IPS DF 4.7 (cell line): ENCODE data around the gene HPCAL4.

ENCODE experiments used
- DNase-seq: peaks from one replicate; pipeline ENCODE4 v3.0.0-alpha.2; 2013; ENCODE audit warnings: low spot score; ENCODE audit errors: extremely low read depth

HPCAL4 gene

DNA sequence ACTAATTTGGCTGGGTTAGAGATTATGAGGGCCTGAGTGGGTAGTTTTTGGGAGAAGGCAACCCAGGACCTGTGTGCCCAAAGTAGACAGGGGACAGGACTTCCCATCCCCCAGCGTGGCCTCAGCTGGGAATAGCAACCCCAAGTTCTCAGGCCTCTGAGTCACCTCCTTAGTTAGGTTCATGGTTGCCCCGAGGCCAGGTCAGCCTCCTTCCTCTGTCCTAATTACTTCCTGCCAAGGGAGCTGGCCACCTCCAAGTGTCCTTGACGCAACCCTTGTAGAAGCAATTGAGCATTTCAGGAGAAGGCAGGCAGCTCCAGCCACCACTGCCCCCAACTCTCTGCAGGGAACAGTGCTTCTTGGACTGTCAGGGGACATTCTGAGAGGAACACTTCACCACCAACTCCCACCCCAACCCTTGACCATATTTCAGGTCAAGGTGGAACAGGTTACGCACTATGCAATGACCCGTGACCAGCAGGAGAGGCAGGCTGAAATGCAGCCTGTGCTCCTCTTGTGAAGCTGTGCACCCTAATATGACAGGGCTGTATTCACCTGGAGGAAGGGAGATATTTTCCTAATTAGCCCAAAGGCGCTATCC lies 14.2 kb downstream of the HPCAL4 start:
- no peak for DNase-seq

DNA sequence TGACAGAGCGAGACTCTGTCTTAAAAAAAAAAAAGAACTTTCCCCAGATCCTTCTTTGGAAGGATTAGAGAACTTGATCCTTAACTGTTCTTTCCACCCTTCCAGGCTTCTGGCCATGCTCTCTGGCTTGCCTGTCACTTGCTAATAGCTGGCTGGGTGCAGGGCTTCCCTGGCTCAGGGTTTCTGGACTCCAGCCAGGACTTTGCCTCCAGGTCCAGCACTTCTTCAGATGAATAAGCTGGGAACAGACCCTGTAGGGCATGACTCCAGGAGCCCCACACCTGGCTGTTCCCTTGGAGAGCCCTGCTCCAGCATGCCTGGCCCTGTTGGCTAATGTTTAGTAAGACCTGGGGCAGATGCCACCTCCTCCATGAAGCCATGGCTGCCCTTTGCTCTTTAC lies 16.0 kb downstream of the HPCAL4 start:
- DNase-seq: no peak

GRCh38 chr1:39673215-39673614 lies 18.0 kb downstream of the HPCAL4 start:
- DNase-seq: no peak

DNA sequence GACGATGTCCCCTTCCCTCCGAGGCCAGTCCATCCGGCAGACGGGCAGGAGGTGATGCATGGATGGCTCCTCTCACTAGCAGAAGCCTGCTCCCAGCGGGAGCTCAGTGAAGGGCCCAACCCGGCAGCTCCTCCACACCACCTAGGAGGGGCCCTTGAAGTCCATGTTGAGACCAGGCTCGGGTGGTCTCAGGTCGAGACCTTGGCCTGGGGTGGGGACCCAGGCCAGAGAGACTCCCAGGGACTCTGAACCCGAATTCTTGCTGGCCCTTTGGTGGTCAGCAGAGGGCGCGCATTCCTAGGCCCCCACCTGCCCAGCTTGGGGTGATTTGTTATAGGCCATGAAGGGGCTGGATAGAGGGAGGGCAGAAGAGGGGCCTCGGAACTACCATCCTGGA lies 18.7 kb downstream of the HPCAL4 start:
- DNase-seq: no peak

- no peak for DNase-seq
Observed at GRCh38 chr1:39671793-39672550, 19.3 kb downstream of the HPCAL4 start, which contains the start of gene NT5C1A. NT5C1A (minus strand) TSS chr1:39672107; CDS start chr1:39672038, 69 bp downstream.

- DNase-seq: no peak
Observed at GRCh38 chr1:39671433-39671792, 19.8 kb downstream of the HPCAL4 start.

- DNase-seq: no peak
Observed at GRCh38 chr1:39670689-39671088, 20.5 kb downstream of the HPCAL4 start.

DNA sequence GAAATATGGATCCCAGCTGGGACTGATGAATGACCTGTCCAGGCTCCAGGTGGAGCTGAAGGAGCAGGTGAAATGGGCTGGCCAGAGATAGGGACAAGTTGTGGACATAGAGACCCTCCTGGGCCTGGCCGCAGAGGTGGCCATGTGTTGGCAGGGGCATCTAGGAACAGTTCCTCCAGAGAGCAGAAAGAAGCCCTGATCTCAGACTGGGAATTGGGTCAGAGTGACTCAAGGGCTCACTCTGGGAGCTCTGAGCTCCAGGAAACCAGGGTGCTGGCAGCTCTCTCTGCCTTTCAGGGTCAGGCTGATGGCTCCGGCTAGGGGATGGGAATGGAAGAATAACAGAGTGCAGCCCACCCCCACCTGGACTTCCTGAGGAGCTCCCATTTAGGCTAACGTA lies 22.3 kb downstream of the HPCAL4 start:
- no peak for DNase-seq

DNA sequence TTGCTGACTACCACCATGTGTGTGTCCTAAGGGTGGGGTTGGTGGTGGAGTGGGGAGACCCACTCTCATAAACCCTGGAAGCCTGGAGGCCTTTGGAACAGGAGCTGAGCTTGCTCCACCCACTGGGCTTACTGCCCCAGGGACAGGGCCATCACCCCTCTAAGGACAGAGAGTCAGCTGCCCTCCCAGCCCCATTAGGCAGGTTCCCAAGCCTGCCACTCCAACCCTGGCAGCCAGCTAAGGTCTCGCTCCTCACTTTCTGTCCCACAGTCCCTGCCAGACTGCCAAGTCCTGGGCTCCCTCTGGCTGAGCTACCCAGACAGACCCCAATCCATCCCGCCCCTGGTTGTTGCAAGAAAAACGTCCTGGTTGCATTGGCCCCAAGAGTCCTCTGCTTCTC lies 23.1 kb downstream of the HPCAL4 start:
- DNase-seq: no peak

DNA sequence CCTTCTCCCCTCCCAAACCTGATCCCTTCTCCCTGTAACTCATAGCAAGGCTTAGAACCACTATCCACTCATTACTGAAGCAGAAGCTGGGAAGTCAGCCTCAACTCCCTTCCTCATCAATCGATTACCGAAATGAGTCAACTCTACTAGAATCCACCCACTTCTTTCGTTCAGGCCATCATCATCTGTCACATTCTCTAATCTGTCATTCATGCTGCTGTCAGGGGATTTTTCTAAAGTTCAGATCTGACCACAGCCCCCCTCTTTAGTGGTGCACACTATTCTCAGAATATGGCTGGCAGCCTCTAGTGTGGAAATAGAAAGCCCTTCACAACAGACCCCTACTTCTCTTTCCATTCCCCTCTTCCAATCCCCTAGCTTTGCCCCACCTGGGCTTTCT lies 24.5 kb downstream of the HPCAL4 start:
- DNase-seq: no peak

- DNase-seq: no peak
Observed at GRCh38 chr1:39663559-39663958, 27.7 kb downstream of the HPCAL4 start.

DNA sequence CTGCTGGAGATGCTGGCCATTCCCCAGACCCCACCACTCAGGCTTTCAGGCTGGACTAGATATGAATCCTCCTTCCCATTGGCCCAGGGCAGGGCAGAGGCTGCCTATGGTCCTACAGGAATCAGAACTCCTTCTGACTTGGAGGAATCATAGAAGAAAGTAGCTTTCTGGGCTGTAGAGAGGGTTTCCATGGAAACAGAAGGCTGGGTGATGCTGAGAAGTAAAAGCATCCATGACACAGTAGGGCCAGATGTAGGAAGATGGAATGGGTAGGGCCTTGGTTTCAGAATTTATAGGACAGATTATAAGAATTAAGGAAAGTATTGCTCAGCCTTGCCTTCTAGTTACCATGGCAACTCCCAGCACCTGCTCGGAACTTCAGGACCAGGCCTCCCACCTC lies 28.4 kb downstream of the HPCAL4 start:
- DNase-seq: no peak

DNA sequence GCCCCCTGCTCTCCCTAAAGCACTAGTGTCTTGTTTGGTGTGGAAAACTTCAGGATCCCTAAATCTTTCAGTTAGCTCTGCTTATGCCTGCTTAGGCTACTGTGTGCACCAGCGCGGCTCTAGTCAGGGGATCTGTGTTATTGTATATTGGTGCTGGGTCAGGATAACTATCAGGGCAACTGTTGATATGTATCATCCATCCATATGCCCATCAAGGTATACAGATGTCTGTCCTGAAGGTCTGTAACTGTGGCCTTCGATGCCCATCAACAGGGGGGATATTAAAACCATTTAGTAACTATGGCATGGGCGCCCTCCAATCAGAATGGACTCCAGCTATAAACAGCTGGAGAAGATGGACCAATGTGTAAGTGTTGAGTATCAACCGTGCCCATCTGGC lies 31.7 kb downstream of the HPCAL4 start:
- DNase-seq: no peak

GRCh38 chr1:39659110-39659509 lies 32.1 kb downstream of the HPCAL4 start:
- DNase-seq: no peak

- no peak for DNase-seq
Observed at GRCh38 chr1:39657923-39658485, 33.2 kb downstream of the HPCAL4 start.

- no peak for DNase-seq
Observed at GRCh38 chr1:39657402-39657801, 33.8 kb downstream of the HPCAL4 start.

DNA sequence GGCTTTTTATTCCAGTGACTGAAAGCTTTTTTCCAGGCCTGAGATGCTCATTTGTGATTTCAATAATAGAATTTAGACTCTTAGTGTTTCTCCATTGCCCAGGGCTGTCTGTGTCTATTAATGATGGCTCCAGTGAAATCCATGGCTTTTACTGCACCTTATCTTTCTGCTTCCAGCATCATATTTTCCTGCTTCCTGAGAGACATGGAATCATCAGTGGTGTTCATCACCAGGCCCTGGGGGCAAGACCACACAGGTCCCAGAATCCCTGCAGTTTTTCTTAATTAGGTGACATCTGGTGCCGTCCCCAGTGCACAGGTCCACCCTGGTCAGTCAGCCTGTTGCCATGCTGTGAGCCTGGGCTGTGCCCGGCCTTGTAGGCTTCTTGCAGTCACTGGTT lies 34.8 kb downstream of the HPCAL4 start:
- no peak for DNase-seq

- no peak for DNase-seq
Observed at GRCh38 chr1:39655578-39656268, 35.5 kb downstream of the HPCAL4 start.

- DNase-seq: no peak
Observed at GRCh38 chr1:39654291-39654690, 36.9 kb downstream of the HPCAL4 start.

GRCh38 chr1:39653546-39654031 lies 37.6 kb downstream of the HPCAL4 start:
- no peak for DNase-seq

- no peak for DNase-seq
Observed at GRCh38 chr1:39652554-39652953, 38.7 kb downstream of the HPCAL4 start.

- no peak for DNase-seq
Observed at GRCh38 chr1:39652105-39652504, 39.1 kb downstream of the HPCAL4 start.
